HepG2 (cell line): ENCODE results near the gene RASSF6. TPM values are rescaled to one million over a fixed set of nuclear protein-coding genes. Genes with fewer than 3 reads are reported as not detected.

Experiments
- ATAC-seq: fragments of 200-7000 bp; cut with Tn5 transposase; 3 replicates; pipeline ENCODE4 v1.9.1; 2020; ENCODE audit warnings: mild to moderate bottlenecking, moderate library complexity
- Bru-seq: library from RNA; stranded (reverse); fragments of 400-500 nt; gene quantifications from one replicate; lab custom pipeline; 2021; lab: Mats Ljungman, UMichigan
- BruChase-seq, 2 experiments: library from RNA; stranded (reverse); fragments of 400-500 nt; gene quantifications; one replicate each; lab custom pipeline; 2021; lab: Mats Ljungman, UMichigan
- BruUV-seq: library from RNA; stranded (reverse); fragments of 400-500 nt; replicated peaks from 2 replicates; lab custom pipeline; 2021; lab: Mats Ljungman, UMichigan
- CTCF ChIA-PET: fragments of 300-600 bp; formaldehyde crosslinking; extraction: SDS; loops from one replicate; lab custom pipeline; 2021; ENCODE audit warnings: low total read pairs, inconsistent platforms, low intra/inter-chr PET ratio; lab: Yijun Ruan, JAX
- POLR2A ChIA-PET: fragments of 350-600 bp; sonication (Branson Sonifier 250); formaldehyde crosslinking; loops from one replicate; lab custom pipeline; 2020; ENCODE audit warnings: antibody characterized with exemption, inconsistent platforms; lab: Yijun Ruan, JAX
- DNase-seq: peaks from one replicate; pipeline ENCODE4 v3.0.0-alpha.2; 2015; ENCODE audit warnings: low spot score
- FAIRE-seq: peaks from 3 replicates; lab custom pipeline; 2011; peaks lifted over from hg19 to GRCh38; lab: Jason Lieb, UNC
- H2AFZ ChIP-seq: one replicate; pipeline ENCODE4 v1.6.1; 2011; ENCODE audit warnings: low read length, inconsistent platforms
- H3K27ac ChIP-seq: fragments of 300-600 bp; 3 replicates; pipeline ENCODE4 v1.8.0; 2011; ENCODE audit warnings: mixed run types, mild to moderate bottlenecking, mixed read lengths, low read length, inconsistent platforms; ENCODE audit not compliant: insufficient read depth; ENCODE audit errors: extremely low read length
- H3K27me3 ChIP-seq, 2 experiments: fragments of 200-600 bp in 1 of 2; 2 replicates in 1 of 2; 3 replicates in 1 of 2; pipeline versions ENCODE4 v1.6.0 to v1.8.0; 2011; ENCODE audit warnings: low read length in 2 of 2, mild to moderate bottlenecking in 2 of 2, moderate library complexity in 2 of 2, inconsistent platforms in 1 of 2; ENCODE audit not compliant: insufficient read depth in 2 of 2, control insufficient read depth in 1 of 2
- H3K36me3 ChIP-seq, 2 experiments: fragments of 200-600 bp in 1 of 2; replicated peaks in 1 of 2; 2 replicates in 1 of 2; 3 replicates in 1 of 2; pipeline versions ENCODE4 v1.5.1 to v1.8.0; 2011; ENCODE audit warnings: low read length in 2 of 2, inconsistent platforms in 1 of 2; ENCODE audit not compliant: insufficient read depth in 2 of 2, control insufficient read depth in 1 of 2
- H3K4me1 ChIP-seq: 2 replicates; pipeline ENCODE4 v1.5.1; 2012; ENCODE audit warnings: low read length, inconsistent platforms; ENCODE audit not compliant: insufficient read depth
- H3K4me2 ChIP-seq: 2 replicates; pipeline ENCODE4 v1.6.0; 2011; ENCODE audit warnings: low read depth, low read length, inconsistent platforms
- H3K4me3 ChIP-seq, 3 experiments: fragments of 200-600 bp in 1 of 3; sonication (generic), shearing (Covaris generic) in 1 of 3; replicated peaks in 1 of 3; 2 replicates each; pipeline ENCODE4 v1.5.1; 2011 to 2016; ENCODE audit warnings: low read length in 3 of 3, inconsistent platforms in 2 of 3, low read depth in 2 of 3, mild to moderate bottlenecking in 2 of 3, control low read depth in 1 of 3, mixed read lengths in 1 of 3; ENCODE audit not compliant: insufficient read depth in 1 of 3
- H3K79me2 ChIP-seq: one replicate; pipeline ENCODE4 v1.6.1; 2011; ENCODE audit warnings: low read length, inconsistent platforms; ENCODE audit not compliant: insufficient read depth
- H3K9ac ChIP-seq: 2 replicates; pipeline ENCODE4 v1.6.0; 2011; ENCODE audit warnings: mild to moderate bottlenecking, low read depth, low read length, inconsistent platforms; ENCODE audit not compliant: insufficient read depth
- H3K9me3 ChIP-seq: 2 replicates; pipeline ENCODE4 v1.5.1; 2012; ENCODE audit warnings: mild to moderate bottlenecking, low read length
- H4K20me1 ChIP-seq: 2 replicates; pipeline ENCODE4 v1.6.0; 2011; ENCODE audit warnings: inconsistent platforms, mild to moderate bottlenecking, low read length, moderate library complexity; ENCODE audit not compliant: insufficient read depth
- AFF4 ChIP-seq: sonication (generic); formaldehyde crosslinking; IDR thresholded peaks from 2 replicates; pipeline ENCODE4 v1.4.0; 2020; ENCODE audit warnings: missing genetic modification reagents
- BCL6 ChIP-seq: IDR thresholded peaks from 2 replicates; pipeline ENCODE4 v1.6.1; 2016; ENCODE audit warnings: missing genetic modification reagents, missing compliant biosample characterization
- PAWR ChIP-seq: sonication (generic); formaldehyde crosslinking; IDR thresholded peaks from 2 replicates; pipeline ENCODE4 v1.4.0; 2020; ENCODE audit warnings: missing genetic modification reagents, mild to moderate bottlenecking, borderline replicate concordance
- RXRA ChIP-seq: sonication (generic); formaldehyde crosslinking; IDR thresholded peaks from 2 replicates; pipeline ENCODE4 v1.5.1; 2020; ENCODE audit warnings: missing genetic modification reagents
- SPEN ChIP-seq: sonication (generic); formaldehyde crosslinking; IDR thresholded peaks from 2 replicates; pipeline ENCODE4 v1.5.1; 2020; ENCODE audit warnings: low read depth, mild to moderate bottlenecking, missing genetic modification reagents
- STAG1 ChIP-seq: sonication (generic); formaldehyde crosslinking; IDR thresholded peaks from 2 replicates; pipeline ENCODE4 v1.4.0; 2020; ENCODE audit warnings: missing genetic modification reagents
- ZNF12 ChIP-seq: sonication (generic); formaldehyde crosslinking; IDR thresholded peaks from 2 replicates; pipeline ENCODE4 v1.5.0; 2020; ENCODE audit warnings: missing genetic modification reagents
- ZNF143 ChIP-seq: sonication (generic); formaldehyde crosslinking; IDR thresholded peaks from 2 replicates; pipeline ENCODE4 v1.4.0; 2020; ENCODE audit warnings: missing genetic modification reagents
- ZNF547 ChIP-seq: sonication (generic); formaldehyde crosslinking; IDR thresholded peaks from 2 replicates; pipeline ENCODE4 v1.5.1; 2020; ENCODE audit warnings: mild to moderate bottlenecking, missing genetic modification reagents
- ZNF607 ChIP-seq: sonication (generic); formaldehyde crosslinking; IDR thresholded peaks from 2 replicates; pipeline ENCODE4 v1.5.1; 2020; ENCODE audit warnings: missing genetic modification reagents, mild to moderate bottlenecking, borderline replicate concordance
- whole genome bisulfite sequencing: methylation state at CpG from one replicate; pipeline ENCODE4 v1.1.6; 2017; ENCODE audit warnings: low lambda C conversion rate; 5-methylcytosine and 5-hydroxymethylcytosine counted together
- in situ Hi-C: cut with HindIII; loops from 2 replicates; pipeline ENCODE4 v1.10.0; 2017; ENCODE audit warnings: low pct_unique_long_range_greater_than_20kb; ENCODE audit not compliant: extremely low pct_ligation_motif_present
- intact Hi-C: fragments of 100-400 bp; cut with micrococcal nuclease; formaldehyde crosslinking; loops from one replicate; pipeline ENCODE4 v1.10.0; 2022; ENCODE audit not compliant: unreplicated experiment
- long read RNA-seq, 2 experiments: library from RNA in 1 of 2; library from polyadenylated mRNA in 1 of 2; stranded (forward) in 1 of 2; unstranded in 1 of 2; transcript quantifications; one replicate each; pipeline ENCODE4 v2.0.0, GENCODE V29; 2019 to 2022
- polyA minus RNA-seq, 3 experiments: library from RNA; depleted of rRNA, polyadenylated mRNA; stranded (reverse); fragments of >200 nt; gene quantifications; 2 replicates each; pipeline ENCODE4 v1.2.3, GENCODE V29; 2011; ENCODE audit warnings: low replicate concordance in 1 of 3
- polyA plus RNA-seq, 8 experiments: library from polyadenylated mRNA; depleted of rRNA in 3 of 8; stranded (reverse) in 7 of 8; unstranded in 1 of 8; fragments of >200 nt; fragmentation: Illumina TruSeq in 4 of 8; extraction: Trizol in 4 of 8; gene quantifications; 2 replicates each; pipeline versions ENCODE4 v1.2.1 to v1.2.3, GENCODE V29; 2011 to 2016; ENCODE audit warnings: low read depth in 4 of 8, missing spikeins in 1 of 8, mixed read lengths in 1 of 8; ENCODE audit not compliant: insufficient read depth in 1 of 8
- total RNA-seq, 5 experiments: library from RNA; depleted of rRNA; stranded (reverse); fragments of >200 nt; fragmentation: Illumina TruSeq; extraction: Trizol; gene quantifications; 2 replicates each; pipeline ENCODE4 v1.2.3, GENCODE V29; 2016; ENCODE audit warnings: low read depth in 1 of 5
- TF ChIP-seq, protein P1 (sequence below): fragments of 450-650 bp; IDR thresholded peaks from 2 replicates; pipeline ENCODE4 v1.6.1; 2017; ENCODE audit warnings: mild to moderate bottlenecking

RASSF6 gene, protein sequence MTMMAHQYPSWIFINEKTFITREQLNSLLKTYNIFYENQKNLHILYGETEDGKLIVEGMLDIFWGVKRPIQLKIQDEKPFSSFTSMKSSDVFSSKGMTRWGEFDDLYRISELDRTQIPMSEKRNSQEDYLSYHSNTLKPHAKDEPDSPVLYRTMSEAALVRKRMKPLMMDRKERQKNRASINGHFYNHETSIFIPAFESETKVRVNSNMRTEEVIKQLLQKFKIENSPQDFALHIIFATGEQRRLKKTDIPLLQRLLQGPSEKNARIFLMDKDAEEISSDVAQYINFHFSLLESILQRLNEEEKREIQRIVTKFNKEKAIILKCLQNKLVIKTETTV
- total RNA-seq (2016; rRNA removed; fragmentation: Illumina TruSeq; extraction: Trizol) (0.11 and 0.42 TPM in 2 replicates), polyA plus RNA-seq (2011; rRNA removed) (0.03 and 0.04 TPM in 2 replicates), polyA minus RNA-seq (2011; rRNA and poly(A)+ RNA removed; ENCODE audit: low replicate concordance) (0.07 and 0.10 TPM in 2 replicates), Bru-seq, nascent RNA (percentile 36 among the genes with signal in this experiment), BruChase-seq, experiment 1, labeled RNA remaining after a 6-hour chase (percentile 30 among the genes with signal in this experiment), BruChase-seq, experiment 2, labeled RNA remaining after a 2-hour chase (percentile 30 among the genes with signal in this experiment)
- total RNA-seq (2016; cell fraction: cytosol; rRNA removed; fragmentation: Illumina TruSeq; extraction: Trizol; ENCODE audit: low read depth) = not detected in 2 replicates
- total RNA-seq (2016; cell fraction: insoluble cytoplasmic fraction; rRNA removed; fragmentation: Illumina TruSeq; extraction: Trizol) = 0.13 and 0.24 TPM in 2 replicates
- total RNA-seq (2016; cell fraction: membrane; rRNA removed; fragmentation: Illumina TruSeq; extraction: Trizol) = 0.06 TPM in 1 of 2 replicates, not detected in the other
- 0.09 and 0.25 TPM in 2 replicates for total RNA-seq (2016; cell fraction: nucleus; rRNA removed; fragmentation: Illumina TruSeq; extraction: Trizol)
- 0.01 and 0.03 TPM in 2 replicates for polyA plus RNA-seq (2011; cell fraction: cytosol; rRNA removed)
- 0.03 and 0.06 TPM in 2 replicates for polyA plus RNA-seq (2011; cell fraction: nucleus; rRNA removed)
- 0.03 TPM in 1 of 2 replicates, not detected in the other for polyA plus RNA-seq (2012)
- 0.25 TPM in 1 of 2 replicates, not detected in the other for polyA plus RNA-seq (2016; cell fraction: cytosol; fragmentation: Illumina TruSeq; extraction: Trizol; ENCODE audit: low read depth)
- polyA plus RNA-seq (2016; cell fraction: insoluble cytoplasmic fraction; fragmentation: Illumina TruSeq; extraction: Trizol; ENCODE audit: low read depth) = 0.23 and 0.33 TPM in 2 replicates
- 0.05 and 0.12 TPM in 2 replicates for polyA plus RNA-seq (2016; cell fraction: membrane; fragmentation: Illumina TruSeq; extraction: Trizol; ENCODE audit: low read depth)
- 0.25 and 0.49 TPM in 2 replicates for polyA plus RNA-seq (2016; cell fraction: nucleus; fragmentation: Illumina TruSeq; extraction: Trizol; ENCODE audit: insufficient read depth, low read depth)
- polyA minus RNA-seq (2011; cell fraction: cytosol; rRNA and poly(A)+ RNA removed) = not detected in 2 replicates
- polyA minus RNA-seq (2011; cell fraction: nucleus; rRNA and poly(A)+ RNA removed) = 0.26 TPM in 1 of 2 replicates, not detected in the other
- long read RNA-seq, experiment 1 = 0 reads
- long read RNA-seq, experiment 2 = 0 reads

- Histone ChIP-seq H3K4me3 (peak within 1 kb of the TSS; percentile 50 to 63 (median 55)), H3K79me2 (no peaks in the 10 kb centered on the region), H3K9ac (0 out of 2 replicates have a peak within 1 kb of the TSS, but pooled peaks have one; percentile 16), H3K27ac (no peak within 1 kb of the TSS), H3K4me2 (peak within 1 kb of the TSS; percentile 90), H4K20me1 (no peaks in the 10 kb centered on the region), H3K9me3 (no peaks in the 10 kb centered on the region), H2AFZ (peak within 1 kb of the TSS; percentile 76), H3K36me3 (no peaks in the 10 kb centered on the region), H3K27me3 (no peaks in the 10 kb centered on the region; a peak in 1 of 5 replicates), H3K4me1 (peaks cover 17% of the 10 kb centered on the region)
- under 1% methylated on average over 9 of the region's 24 CpGs for WGBS
- POLR2A ChIA-PET = interaction anchor here (1.3 kb wide), 2 partner anchors 11 to 21 kb away, joined by 3 read pairs; no protein-coding TSS in a partner anchor
- intact Hi-C loops = no loop called here
- BruUV-seq = no TSS peak
- FAIRE-seq = no peak
- DNase-seq = no peak
- CTCF ChIA-PET = no interaction called here
- in situ Hi-C loops = no loop called here
- peak; percentile 99 for ATAC-seq
- TF ChIP-seq PAWR (CRISPR knock-in tag) (no peak), ZNF607 (no peak), AFF4 (CRISPR knock-in tag) (no peak), ZNF12 (peak; percentile 92), BCL6 (CRISPR knock-in tag) (peak; percentile 96), ZNF547 (CRISPR knock-in tag) (no peak), RXRA (CRISPR knock-in tag) (peak; percentile 67), STAG1 (CRISPR knock-in tag) (0 out of 2 replicates have a peak, but pooled peaks have one; percentile 8), ZNF143 (CRISPR knock-in tag) (peak; percentile 37; the same call in 1 of the 2 replicates), SPEN (CRISPR knock-in tag) (no peak)
- TF ChIP-seq, protein P1, sequence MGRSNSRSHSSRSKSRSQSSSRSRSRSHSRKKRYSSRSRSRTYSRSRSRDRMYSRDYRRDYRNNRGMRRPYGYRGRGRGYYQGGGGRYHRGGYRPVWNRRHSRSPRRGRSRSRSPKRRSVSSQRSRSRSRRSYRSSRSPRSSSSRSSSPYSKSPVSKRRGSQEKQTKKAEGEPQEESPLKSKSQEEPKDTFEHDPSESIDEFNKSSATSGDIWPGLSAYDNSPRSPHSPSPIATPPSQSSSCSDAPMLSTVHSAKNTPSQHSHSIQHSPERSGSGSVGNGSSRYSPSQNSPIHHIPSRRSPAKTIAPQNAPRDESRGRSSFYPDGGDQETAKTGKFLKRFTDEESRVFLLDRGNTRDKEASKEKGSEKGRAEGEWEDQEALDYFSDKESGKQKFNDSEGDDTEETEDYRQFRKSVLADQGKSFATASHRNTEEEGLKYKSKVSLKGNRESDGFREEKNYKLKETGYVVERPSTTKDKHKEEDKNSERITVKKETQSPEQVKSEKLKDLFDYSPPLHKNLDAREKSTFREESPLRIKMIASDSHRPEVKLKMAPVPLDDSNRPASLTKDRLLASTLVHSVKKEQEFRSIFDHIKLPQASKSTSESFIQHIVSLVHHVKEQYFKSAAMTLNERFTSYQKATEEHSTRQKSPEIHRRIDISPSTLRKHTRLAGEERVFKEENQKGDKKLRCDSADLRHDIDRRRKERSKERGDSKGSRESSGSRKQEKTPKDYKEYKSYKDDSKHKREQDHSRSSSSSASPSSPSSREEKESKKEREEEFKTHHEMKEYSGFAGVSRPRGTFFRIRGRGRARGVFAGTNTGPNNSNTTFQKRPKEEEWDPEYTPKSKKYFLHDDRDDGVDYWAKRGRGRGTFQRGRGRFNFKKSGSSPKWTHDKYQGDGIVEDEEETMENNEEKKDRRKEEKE = no peak
These were observed at the start of gene RASSF6 for GRCh38 chr4:73620115-73620792. TSS of gene RASSF6 (minus strand) at chr4:73620436. CDS start at chr4:73611795, 8,641 bp downstream.
